ENCODE results near the gene PLK5.

Gene PLK5

DNA sequence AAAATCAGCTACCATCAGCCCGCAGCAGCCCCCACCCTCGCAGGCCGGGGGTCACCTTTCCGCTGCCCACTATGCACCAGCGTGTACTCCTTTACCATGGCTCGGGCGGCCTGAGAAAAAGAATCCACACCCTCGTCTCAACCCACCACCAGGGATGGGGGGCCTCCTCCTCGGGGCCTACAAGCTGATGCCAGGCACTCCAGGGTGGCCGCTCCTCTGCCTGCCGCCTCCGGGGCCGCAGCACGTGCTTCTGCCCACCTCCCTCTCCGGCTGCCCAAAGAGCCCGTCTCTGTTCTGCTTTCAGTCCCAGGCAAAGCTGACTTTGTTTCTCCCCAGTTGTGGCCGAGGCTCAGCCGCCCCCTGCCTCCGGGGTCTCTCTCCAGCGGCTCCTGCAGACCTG is 55.3 kb downstream of the PLK5 start:
- no peak for DNase-seq

DNA sequence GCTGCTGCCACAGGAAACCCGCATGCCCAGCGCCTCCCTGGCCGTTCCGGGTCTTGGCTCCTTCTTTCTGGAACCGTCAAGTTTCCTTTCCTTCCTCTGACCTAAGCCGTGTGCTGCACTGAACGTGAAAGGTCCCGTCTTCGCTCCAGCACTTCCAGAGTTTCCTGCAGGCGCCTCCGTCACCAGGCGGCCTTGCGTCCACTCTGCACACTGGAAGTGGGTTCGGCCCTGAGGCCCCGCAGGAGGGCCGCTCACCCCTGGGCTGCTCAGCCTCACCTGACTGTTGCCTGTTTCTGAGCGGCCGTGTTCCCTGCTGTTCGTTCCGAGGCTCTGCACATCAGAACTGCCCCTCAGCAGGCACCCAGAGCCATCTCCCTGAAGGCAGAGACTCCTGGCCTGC is 56.5 kb downstream of the PLK5 start:
- no peak for DNase-seq

DNA sequence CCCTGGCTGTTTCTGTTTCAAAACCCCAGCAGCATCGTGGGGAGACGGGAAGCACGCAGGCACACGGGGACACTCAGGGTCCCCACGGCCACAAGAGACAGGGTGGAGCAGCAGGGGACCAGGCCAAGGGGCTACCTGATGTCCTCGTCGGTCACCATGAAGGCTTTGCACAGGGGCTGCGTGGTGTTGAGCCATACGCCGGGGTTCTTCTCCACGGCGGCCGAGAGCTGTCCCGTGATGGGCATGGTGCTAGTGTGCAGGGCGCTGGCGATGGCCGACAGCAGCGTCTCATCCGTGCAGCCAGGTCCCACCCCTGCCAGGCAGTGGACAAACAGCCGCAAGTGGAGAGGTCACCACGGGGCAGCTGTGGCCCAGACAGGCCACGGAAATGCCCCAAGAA is 57.1 kb downstream of the PLK5 start:
- DNase-seq, result no peak

DNA sequence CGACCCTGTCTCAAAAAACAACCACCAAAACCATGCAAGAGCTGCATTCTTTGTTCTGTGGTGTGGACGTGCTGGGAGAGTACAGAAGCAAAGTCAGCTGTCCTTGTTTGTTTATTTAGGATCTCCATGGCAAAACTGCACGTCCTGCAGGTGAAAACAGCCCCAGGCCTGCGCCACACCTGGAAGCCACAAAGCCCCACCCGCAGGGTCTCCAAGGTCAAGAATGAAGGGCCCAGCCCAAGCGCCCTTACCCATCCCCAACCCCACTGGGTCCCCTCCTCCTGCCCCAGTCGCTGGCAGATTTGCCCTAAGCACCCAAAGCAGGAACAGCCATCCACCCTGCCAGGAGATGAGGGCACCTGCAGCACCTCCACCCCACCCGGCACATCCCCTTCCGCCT is 58.3 kb downstream of the PLK5 start:
- DNase-seq, result no peak

DNA sequence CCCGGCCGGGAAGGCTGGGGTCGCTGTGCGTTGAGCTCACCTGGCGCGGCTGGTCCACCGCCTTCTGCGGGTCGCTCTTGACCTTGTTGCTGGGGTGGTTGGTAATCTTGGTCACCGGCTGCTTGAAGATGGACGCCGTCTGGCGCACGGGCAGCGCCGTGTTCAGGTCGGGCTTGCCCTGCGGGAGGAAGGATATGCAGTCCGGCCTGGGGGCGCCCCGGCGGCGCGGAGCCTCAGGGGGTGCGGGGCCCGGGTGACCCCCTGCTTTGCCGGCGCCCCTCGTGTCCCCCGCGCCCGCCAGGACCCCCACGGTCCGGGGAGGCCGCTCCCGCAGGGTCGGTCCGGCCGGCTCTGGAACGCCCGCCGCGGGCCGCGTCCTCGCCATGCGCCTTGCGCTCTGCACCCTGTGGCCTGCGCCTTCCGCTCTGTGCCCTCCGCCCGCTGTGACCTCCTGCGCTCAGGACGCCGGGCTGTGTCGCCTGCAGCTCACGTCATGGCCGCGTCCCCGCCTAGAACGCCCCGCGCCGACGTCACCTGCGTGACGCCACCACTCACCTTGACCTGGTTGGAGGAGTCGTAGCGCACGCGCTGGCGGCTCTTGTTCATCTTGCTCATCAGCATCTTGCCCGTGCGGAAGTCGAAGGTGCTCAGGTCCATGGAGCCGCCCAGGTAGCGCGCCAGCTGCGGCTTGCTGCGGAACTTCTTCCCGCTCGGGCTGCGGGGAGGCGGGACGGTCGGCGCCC is 60.8 kb downstream of the PLK5 start:
- no peak for DNase-seq

DNA sequence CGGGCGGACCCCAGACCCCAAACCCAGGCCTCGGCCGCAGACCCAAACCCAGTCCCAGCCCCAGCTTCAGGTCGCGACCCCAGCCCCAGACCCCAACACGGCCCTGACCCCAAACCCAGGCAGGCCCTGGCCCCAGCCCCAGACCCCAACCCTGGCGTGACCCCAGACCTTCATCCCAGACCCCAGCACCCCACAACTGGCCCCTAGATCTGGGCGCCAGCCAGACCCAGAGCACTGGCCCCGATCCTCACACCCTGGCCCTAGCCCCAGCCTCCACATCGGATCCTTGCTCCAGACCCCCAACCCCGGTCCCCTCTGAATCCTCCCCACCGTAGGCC is 61.3 kb downstream of the PLK5 start:
- no peak for DNase-seq
